Hypothalamus (tissue), 51 donors: ENCODE results near the gene ATOX1.
A peak's percentile ranks its signal among the peaks of the same experiment; 100 is the strongest.
"Not testable (repeated sequence)": the region's sequence is repeated elsewhere in the genome, so short reads cannot be mapped to it uniquely, and the experiment has no call there.

Source experiments
- DNase-seq, 51 donors: peaks; one replicate each; lab custom pipeline; 2025; lab: John Stamatoyannopoulos, UW

The ATOX1 gene

GRCh38 chr5:151700296-151700695 is 58.1 kb downstream of the ATOX1 start:
- DNase-seq: no peak

- peak in 3 of 51 donors; percentile 10 to 33 (median 15) for DNase-seq
Observed at GRCh38 chr5:151699071-151699901, 59.1 kb downstream of the ATOX1 start.

DNA sequence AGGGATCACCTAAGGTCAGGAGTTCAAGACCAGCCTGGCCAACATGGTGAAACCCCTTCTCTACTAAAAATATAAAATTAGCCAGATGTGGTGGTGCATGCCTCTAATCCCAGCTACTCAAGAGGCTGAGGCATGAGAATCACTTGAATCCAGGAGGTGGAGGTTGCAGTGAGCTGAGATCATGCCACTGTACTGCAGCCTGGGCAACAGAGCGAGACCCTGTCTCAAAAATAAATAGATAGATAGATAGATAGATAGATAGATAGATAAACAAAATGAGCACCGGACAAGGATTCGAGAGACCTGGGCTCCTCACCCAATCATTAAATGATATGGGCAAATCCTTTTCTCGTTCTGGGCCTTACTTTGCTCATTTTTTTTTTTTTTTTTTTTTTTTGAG is 60.4 kb downstream of the ATOX1 start:
- DNase-seq: not testable (repeated sequence)

- DNase-seq: no peak
Observed at GRCh38 chr5:151697452-151697851, 61.0 kb downstream of the ATOX1 start.

GRCh38 chr5:151696470-151697061 is 61.9 kb downstream of the ATOX1 start:
- DNase-seq: no peak

- DNase-seq: no peak
Observed at GRCh38 chr5:151695464-151695863, 63.0 kb downstream of the ATOX1 start.

DNA sequence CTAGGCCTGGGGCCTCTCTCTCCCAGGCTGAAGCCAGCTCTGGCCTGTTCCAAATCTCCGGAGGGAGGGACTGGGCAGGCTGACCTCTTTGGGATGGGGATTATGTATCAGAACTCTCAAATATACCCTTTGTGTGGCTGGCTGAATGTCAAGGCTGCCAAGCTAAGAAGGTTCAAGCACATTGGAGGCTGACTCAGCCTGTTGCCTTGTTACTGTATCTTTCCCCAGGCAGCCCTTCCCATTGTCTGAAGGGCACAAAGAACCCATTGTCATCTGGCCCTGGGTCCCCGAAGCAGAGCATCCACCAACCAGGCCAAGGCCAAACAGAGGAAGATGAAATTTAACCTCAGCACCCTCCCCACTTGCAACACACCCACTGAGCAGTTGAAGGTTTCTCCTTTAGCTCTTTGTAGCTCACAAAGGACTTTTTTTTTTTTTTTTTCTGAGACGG is 64.4 kb downstream of the ATOX1 start:
- DNase-seq: peak in 39 of 51 donors; percentile 19 to 85 (median 62)
